ENCODE data around the gene TSPAN31. TPM values are rescaled to one million over a fixed set of nuclear protein-coding genes. Genes with fewer than 3 reads are reported as not detected.

Gene TSPAN31
- polyA plus RNA-seq, 2 of the 4 experiments (the other 2 are of a cell fraction) = 20.6 to 51.9 TPM

- no peak for ATAC-seq
- Histone ChIP-seq H3K27ac (no peak overlapping the region), H3K4me2 (no peak overlapping the region), H3K4me3 (no peak overlapping the region), H3K9me3 (no peaks in the 10 kb centered on the region), H3K4me1 (peaks cover 10% of the 10 kb centered on the region)
- WGBS (ENCODE audit: missing lambda C conversion rate) = 67% methylated on average over 13 of the region's 13 CpGs
- TF ChIP-seq CTCF (IDR thresholded peaks at IDR 0.05) (no peak), RARB (CRISPR knock-in tag; IDR thresholded peaks at IDR 0.05) (no peak), SREBF2 (IDR thresholded peaks at IDR 0.05) (no peak), PHF8 (IDR thresholded peaks at IDR 0.05; ENCODE audit: borderline replicate concordance, low read depth) (no peak), ZFP36 (IDR thresholded peaks at IDR 0.05; ENCODE audit: borderline replicate concordance, partially characterized antibody) (no peak), MYC (IDR thresholded peaks at IDR 0.05; ENCODE audit: borderline replicate concordance, low read length) (no peak), CBX2 (IDR thresholded peaks at IDR 0.05; ENCODE audit: borderline replicate concordance, low read depth) (no peak), ZNF302 (CRISPR knock-in tag; IDR thresholded peaks at IDR 0.05) (no peak), GATA3 (IDR thresholded peaks at IDR 0.05; ENCODE audit: borderline replicate concordance) (no peak), EP300 (IDR thresholded peaks at IDR 0.05) (no peak), FOSL2 (IDR thresholded peaks at IDR 0.05) (no peak), FOSL2 (CRISPR knock-in tag; IDR thresholded peaks at IDR 0.05) (no peak), ESRRA (IDR thresholded peaks at IDR 0.05; ENCODE audit: borderline replicate concordance, low read length) (no peak), SMC3 (IDR thresholded peaks at IDR 0.05) (no peak), NR3C1 (IDR thresholded peaks at IDR 0.05) (no peak)
- TF ChIP-seq, protein P1, sequence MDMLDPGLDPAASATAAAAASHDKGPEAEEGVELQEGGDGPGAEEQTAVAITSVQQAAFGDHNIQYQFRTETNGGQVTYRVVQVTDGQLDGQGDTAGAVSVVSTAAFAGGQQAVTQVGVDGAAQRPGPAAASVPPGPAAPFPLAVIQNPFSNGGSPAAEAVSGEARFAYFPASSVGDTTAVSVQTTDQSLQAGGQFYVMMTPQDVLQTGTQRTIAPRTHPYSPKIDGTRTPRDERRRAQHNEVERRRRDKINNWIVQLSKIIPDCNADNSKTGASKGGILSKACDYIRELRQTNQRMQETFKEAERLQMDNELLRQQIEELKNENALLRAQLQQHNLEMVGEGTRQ (IDR thresholded peaks at IDR 0.05) = no peak
- TF ChIP-seq, protein P2, sequence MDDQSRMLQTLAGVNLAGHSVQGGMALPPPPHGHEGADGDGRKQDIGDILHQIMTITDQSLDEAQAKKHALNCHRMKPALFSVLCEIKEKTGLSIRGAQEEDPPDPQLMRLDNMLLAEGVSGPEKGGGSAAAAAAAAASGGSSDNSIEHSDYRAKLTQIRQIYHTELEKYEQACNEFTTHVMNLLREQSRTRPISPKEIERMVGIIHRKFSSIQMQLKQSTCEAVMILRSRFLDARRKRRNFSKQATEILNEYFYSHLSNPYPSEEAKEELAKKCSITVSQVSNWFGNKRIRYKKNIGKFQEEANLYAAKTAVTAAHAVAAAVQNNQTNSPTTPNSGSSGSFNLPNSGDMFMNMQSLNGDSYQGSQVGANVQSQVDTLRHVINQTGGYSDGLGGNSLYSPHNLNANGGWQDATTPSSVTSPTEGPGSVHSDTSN (IDR thresholded peaks at IDR 0.05) = no peak
- TF ChIP-seq, protein P3, sequence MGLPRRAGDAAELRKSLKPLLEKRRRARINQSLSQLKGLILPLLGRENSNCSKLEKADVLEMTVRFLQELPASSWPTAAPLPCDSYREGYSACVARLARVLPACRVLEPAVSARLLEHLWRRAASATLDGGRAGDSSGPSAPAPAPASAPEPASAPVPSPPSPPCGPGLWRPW (IDR thresholded peaks at IDR 0.05) = no peak
- no peak for FAIRE-seq
- DNase-seq (ENCODE audit: low read depth in 1 of 2, low spot score in 1 of 2) = no peak
- CTCF ChIA-PET = interaction anchor here (0.6 to 13.8 kb wide), 6 partner anchors 7 to 147 kb away, joined by 3 to 242 read pairs (median 10); partner anchors contain the start of genes AGAP2 and CDK4
- POLR2A ChIA-PET = no interaction called here
These were observed 14.3 kb upstream of the TSPAN31 start for GRCh38 chr12:57730336-57731067.

- ATAC-seq (no peak), DNase-seq (ENCODE audit: low read depth in 1 of 2, low spot score in 1 of 2) (no peak), FAIRE-seq (no peak)
- Histone ChIP-seq H3K27ac (no peak overlapping the region), H3K4me3 (no peak overlapping the region), H3K4me1 (peaks cover 10% of the 10 kb centered on the region), H3K4me2 (no peak overlapping the region), H3K9me3 (no peaks in the 10 kb centered on the region)
- TF ChIP-seq, protein P4, sequence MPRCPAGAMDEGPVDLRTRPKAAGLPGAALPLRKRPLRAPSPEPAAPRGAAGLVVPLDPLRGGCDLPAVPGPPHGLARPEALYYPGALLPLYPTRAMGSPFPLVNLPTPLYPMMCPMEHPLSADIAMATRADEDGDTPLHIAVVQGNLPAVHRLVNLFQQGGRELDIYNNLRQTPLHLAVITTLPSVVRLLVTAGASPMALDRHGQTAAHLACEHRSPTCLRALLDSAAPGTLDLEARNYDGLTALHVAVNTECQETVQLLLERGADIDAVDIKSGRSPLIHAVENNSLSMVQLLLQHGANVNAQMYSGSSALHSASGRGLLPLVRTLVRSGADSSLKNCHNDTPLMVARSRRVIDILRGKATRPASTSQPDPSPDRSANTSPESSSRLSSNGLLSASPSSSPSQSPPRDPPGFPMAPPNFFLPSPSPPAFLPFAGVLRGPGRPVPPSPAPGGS (IDR thresholded peaks at IDR 0.05) = no peak
- no peak for TF ChIP-seq PHF8 (IDR thresholded peaks at IDR 0.05; ENCODE audit: borderline replicate concordance, low read depth)
- TF ChIP-seq ZNF302 (CRISPR knock-in tag; IDR thresholded peaks at IDR 0.05) = no peak
- TF ChIP-seq, protein P5, sequence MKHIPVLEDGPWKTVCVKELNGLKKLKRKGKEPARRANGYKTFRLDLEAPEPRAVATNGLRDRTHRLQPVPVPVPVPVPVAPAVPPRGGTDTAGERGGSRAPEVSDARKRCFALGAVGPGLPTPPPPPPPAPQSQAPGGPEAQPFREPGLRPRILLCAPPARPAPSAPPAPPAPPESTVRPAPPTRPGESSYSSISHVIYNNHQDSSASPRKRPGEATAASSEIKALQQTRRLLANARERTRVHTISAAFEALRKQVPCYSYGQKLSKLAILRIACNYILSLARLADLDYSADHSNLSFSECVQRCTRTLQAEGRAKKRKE (CRISPR knock-in tag; IDR thresholded peaks at IDR 0.05; ENCODE audit: low read depth) = no peak
- TF ChIP-seq EP300 (IDR thresholded peaks at IDR 0.05) = no peak
- no peak for TF ChIP-seq JUN (IDR thresholded peaks at IDR 0.05)
- no peak for TF ChIP-seq FOXS1 (CRISPR knock-in tag; IDR thresholded peaks at IDR 0.05)
- TF ChIP-seq TFCP2L1 (CRISPR knock-in tag; IDR thresholded peaks at IDR 0.05) = no peak
- TF ChIP-seq MYC (IDR thresholded peaks at IDR 0.05; ENCODE audit: borderline replicate concordance, low read length) = no peak
- CTCF ChIA-PET = interaction anchor here (0.7 to 7.8 kb wide), 5 partner anchors 10 to 148 kb away, joined by 3 to 91 read pairs (median 4); partner anchors contain the start of genes B4GALNT1 and OS9
- POLR2A ChIA-PET = interaction anchor here (0.6 kb wide), 1 partner anchor 230 kb away, joined by 3 read pairs; no protein-coding TSS in a partner anchor
- WGBS (ENCODE audit: missing lambda C conversion rate) = 71% methylated on average over 19 of the region's 19 CpGs
These were observed 13.3 kb upstream of the TSPAN31 start for GRCh38 chr12:57731411-57732080.

Measured in A549 (cell line).